ENCODE measurements around the gene KANTR.

DNA sequence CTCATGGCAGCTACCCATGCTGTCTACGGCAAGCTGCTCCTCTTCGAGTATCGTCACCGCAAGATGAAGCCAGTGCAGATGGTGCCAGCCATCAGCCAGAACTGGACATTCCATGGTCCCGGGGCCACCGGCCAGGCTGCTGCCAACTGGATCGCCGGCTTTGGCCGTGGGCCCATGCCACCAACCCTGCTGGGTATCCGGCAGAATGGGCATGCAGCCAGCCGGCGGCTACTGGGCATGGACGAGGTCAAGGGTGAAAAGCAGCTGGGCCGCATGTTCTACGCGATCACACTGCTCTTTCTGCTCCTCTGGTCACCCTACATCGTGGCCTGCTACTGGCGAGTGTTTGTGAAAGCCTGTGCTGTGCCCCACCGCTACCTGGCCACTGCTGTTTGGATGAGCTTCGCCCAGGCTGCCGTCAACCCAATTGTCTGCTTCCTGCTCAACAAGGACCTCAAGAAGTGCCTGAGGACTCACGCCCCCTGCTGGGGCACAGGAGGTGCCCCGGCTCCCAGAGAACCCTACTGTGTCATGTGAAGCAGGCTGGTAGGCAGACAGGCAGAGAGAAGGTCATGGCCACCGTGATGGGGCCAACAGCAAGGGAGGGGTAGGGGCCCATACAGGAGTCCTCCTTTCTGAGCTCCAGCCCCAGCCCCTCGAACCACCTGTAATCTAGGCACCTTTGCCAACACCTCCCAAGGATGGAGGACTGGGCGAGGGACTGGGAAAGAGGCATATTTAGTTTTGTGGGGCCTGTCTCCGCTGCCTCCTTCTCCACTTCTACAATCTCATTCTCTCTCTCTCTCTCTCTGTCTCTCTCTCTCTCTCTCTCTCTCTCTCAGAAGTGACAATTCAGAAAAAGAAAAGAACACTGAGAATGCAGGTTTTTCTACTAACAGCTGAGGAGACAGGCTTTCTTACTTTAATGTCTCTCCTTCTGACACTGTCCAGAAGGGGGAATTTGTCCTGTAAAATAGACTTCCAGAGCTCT is 16.4 kb upstream of the KANTR start:
- TF ChIP-seq CTCF (conservative IDR thresholded peaks at IDR 0.05; ENCODE audit: low read depth, low read length) (no peak), MXI1 (IDR thresholded peaks at IDR 0.05; ENCODE audit: borderline replicate concordance, low read depth, low read length) (no peak), POLR2A (IDR thresholded peaks at IDR 0.05; ENCODE audit: low read depth, low read length) (no peak), RFX5 (IDR thresholded peaks at IDR 0.05; ENCODE audit: low read depth, low read length) (no peak), CHD1 (IDR thresholded peaks at IDR 0.05; ENCODE audit: low read depth, low read length) (no peak), MAFK (IDR thresholded peaks at IDR 0.05; ENCODE audit: low read depth, low read length) (no peak), MAZ (IDR thresholded peaks at IDR 0.05; ENCODE audit: borderline replicate concordance, low read depth, low read length) (no peak), CEBPB (IDR thresholded peaks at IDR 0.05; ENCODE audit: low read depth, low read length) (no peak), SMC3 (IDR thresholded peaks at IDR 0.05; ENCODE audit: low read depth, low read length) (no peak), RCOR1 (IDR thresholded peaks at IDR 0.05; ENCODE audit: insufficient replicate concordance, low read length) (no peak)
